GM19452 (cell line): ENCODE measurements around the gene MAGI1.
"Not testable (repeated sequence)": the region's sequence is repeated elsewhere in the genome, so short reads cannot be mapped to it uniquely, and the experiment has no call there.

Source experiments
- ATAC-seq: cut with Tn5 transposase; IDR thresholded peaks from one replicate; pipeline ENCODE4 v1.9.1; 2021; ENCODE audit not compliant: unreplicated experiment

Gene MAGI1

DNA sequence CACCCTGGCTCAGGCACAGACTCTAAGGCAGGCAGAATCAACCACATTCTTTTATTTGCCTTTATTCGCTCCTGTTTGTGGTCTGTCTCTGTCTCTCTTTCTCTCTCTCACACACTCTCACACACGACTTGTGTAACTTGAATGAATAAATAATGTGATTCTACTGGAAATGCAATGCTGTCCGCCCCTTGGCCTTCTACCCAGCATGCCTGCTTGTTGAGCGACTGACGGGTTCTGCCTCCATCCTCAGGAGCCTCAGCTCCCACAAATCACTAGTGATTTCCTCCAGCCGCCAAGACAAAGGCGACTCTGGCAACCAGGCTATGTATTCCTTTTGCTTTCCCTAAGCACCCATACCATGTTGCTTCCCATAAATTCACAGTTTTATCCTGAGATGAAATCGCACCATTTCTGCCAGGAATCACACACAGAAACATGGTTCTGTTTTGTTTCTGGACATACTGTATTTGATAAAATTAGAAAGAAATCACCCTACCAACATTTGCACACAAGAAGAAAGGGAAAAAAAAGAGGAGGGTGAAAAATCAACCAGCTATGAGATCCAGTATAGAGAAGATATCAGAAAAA lies 460.8 kb downstream of the MAGI1 start:
- ATAC-seq: no peak

DNA sequence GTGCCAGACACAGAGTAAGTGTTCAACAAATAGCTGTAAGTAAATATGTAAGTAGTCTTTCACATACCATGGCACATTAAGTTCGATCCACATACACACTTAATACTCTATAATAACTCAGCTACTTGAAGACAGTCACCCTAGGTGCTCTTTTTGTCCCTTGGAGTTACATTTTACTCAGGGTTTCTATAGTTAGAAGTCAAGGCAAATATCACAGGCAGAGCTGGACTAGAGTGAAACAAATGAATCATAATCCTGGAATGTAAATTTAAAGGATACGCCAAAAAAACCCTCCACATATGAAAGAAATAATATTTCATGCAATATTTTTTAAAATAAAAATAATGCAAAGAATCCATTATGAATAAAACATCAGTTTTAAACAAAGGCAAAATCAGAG lies 461.8 kb downstream of the MAGI1 start:
- ATAC-seq: no peak

DNA sequence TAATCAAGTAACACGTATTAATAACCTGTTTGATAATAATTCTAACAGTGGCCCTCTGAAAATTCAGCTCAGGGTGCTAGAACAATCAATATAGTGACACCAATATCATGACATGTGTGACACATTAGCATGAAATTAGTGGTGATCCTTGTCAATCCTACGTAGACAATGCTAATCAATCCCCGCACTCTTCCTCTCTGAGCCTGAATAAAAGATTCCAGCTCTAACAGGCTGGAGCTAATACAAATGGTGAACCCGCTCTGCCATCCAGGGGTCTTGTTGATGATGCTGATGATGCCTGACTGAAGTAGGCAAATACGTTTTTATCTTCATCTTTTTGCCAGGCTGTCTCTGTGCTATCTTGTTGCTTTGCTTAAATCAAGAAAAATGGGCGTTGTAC lies 462.5 kb downstream of the MAGI1 start:
- no peak for ATAC-seq

DNA sequence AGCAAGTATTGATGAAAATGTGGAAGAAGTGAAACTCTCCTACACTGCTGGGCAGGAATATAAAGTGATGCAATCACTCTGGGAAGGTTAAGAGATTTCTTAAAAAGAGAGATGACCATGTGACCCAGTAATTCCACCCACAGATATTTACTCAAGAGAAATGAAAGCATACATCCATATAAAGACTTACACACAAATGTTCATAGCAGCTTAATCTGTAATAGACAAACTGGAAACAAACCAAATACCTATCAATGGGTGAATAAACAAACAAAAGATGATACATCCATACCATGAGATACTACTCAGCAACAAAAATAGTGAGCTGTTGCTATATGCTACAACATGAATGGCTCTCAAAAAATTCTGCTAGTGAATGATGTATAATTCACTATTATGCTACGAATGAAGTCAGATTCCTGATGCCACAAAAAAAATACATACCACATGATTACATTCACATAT lies 463.3 kb downstream of the MAGI1 start:
- no peak for ATAC-seq

DNA sequence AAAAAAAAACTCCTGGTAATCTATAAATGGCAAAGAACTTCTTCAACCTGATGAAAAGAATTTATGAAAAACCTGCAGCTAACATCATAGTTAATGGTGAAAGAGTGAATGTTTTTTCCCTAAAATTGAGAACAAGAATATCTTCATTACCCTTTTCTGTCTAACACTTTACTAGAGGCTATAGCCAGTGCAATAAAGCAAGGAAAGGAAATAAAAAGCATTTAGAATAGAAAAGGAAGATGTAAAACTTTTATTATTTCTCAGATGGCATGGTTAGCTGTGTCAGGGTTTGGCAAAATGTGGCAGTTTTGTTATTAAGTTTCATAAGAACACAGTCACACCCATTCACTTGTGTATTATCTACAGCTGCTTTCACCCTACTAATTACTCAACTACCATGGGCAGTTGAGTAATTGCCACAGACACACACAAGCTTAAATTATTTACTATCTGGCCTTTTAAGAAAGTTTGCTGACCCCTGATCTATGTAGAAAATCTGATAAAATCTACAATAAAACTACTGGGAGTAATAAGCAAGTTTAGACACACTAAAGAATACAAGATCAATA lies 465.1 kb downstream of the MAGI1 start:
- no peak for ATAC-seq

DNA sequence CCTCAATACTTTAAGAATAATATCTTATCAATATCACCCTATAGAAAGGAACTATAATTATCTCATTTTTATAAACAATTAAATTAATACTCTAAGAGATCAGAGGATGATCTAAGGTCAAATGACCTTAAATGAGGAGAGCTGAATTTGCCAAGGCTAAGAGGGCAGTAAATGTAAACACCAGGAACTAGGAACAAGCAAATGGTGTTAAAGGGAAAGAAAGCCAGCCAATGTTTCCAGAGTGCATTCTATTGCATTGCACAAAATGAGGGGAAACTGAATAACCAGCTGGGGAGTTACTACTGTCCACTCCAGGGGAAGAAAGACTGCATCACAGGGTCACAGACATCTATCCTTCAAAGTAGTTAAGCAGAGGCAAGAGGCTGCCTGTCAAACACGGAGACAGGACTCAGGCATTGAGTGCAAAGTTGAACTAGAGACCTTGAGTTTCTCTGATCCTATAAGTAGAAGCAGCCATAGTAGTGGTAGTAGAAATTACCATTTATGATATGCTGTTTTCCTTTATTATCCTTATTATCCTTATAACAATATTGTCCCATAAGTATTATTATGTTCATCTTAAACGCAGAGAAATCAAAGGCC lies 466.4 kb downstream of the MAGI1 start:
- ATAC-seq: no peak

DNA sequence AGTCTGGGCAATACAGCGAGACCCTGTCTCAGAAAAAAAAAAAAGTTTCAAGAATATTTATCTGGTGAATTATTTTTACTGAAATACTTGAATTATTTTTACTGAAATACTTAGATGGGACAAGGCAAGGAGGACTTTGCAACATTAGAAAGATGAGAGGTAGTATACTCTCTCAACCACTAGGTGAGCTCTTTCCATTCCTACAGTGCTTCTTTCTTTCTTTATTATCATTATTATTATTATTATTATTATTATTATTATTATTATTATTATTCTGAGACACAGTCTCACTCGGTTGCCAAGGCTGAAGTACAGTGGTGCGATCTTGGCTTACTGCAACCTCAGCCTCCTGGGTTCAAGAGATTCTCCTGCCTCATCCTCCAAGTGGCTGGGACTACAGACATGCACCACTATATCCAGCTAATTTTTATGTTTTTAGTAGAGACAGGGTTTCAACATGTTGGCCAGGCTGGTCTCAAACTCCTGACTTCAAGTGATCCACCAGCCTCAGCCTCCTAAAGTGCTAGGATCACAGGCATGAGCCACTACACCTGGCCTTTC lies 468.8 kb downstream of the MAGI1 start:
- ATAC-seq: no peak

DNA sequence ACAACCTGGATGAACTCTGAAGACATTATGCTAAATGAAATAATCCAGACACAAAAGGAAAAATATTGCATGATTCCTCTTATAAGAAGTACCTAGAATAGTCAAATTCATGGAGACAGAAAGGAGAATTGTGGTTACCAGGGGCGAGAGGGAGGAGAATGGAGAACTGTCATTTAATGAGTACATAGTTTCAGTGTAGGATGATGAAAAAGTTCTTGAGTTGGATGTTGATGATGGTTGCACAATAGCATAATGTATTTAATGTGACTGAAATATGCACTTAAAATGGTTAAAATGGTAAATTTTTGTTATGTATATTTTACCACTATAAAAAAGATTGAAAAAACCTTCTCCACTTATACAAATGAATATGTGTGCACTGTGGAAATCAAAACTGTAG lies 469.6 kb downstream of the MAGI1 start:
- no peak for ATAC-seq

DNA sequence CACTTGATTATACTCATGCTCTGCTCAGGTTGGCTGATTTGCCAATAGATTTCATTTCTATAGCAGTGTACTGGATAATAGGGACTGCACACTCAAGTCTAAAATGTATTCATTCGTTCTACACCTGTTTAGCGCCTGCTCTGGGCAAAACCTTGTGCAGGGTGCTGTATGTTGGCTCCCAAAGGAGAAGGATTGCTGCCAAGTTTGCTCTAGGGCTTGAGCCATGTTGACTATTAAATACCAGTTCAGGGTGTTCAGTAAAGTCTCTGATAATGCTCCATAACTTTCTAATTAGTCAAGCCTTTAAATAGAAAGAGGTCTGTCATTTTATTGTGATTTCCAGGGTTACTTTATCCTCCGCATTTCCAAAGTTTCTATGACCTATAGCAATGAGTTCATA lies 470.2 kb downstream of the MAGI1 start:
- no peak for ATAC-seq

DNA sequence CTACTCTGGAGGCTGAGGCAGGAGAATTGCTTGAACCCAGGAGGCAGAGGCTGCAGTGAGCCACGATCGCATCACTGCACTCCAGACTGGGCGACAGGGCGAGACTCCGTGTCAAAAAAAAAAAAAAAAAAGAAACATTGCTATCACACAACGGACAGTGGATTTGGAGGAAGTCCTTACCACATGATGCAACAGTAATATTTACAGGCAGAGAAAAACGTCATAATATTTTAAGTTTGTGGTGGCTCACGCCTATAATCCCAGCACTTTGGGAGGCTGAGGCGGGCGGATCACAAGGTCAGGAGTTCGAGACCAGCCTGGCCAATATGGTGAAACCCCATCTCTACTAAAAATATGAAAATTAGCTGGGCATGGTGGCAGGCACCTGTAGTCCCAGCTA lies 473.0 kb downstream of the MAGI1 start:
- ATAC-seq: not testable (repeated sequence)

DNA sequence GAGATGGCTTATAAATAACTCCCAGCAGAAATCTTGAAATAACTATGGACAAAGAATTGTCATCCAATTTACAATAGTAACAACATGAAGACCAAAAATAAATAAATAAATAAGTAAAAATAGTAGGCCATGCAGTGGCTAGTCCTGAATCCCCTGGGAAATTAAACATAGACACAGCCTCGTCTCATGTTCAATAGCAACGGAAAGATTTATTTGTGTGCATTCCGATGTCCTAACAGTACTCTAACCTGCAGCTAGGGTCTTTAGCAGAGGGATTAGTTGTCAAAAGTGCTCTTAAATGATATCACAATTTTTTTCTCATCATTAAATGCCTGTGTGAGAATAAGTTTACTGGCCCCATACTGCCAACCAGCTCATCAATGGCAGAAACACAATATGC lies 474.2 kb downstream of the MAGI1 start:
- ATAC-seq: no peak

DNA sequence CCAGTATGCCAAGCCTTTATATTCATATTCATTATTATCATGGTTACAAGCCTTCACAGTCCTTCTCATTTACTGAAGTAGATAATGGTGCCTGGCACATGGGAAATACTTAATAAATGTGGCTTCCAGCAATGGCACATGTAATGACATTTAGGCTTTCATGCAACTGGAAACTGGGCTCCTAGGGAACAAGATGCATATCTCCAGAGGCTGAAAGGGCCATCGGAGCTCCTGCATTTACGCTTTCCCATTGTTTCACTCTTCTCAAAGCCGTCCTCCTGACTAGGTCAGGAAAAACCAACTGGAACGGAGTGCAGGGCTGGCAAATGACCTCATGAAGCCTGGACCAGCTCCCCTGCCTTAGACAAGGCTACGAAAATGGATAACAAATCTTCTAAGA lies 474.9 kb downstream of the MAGI1 start:
- ATAC-seq: no peak

DNA sequence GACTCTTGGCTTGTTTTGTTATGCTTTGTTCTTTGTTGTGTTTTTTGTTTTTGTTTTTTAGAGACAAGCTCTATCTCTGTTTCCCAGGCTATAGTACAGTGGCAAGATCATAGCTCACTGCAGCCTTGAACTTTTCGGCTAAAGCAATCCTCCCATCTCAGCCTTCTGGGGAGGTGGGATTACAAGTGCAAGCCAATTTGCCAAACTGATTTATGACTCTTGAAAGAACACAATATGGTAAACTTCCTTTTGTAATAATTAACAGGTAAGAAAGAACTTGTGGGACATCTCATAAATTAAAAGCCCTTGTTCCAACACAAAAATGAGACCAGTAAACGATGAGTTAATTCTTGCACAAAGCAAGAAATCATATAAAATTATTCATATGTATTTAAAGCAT lies 476.3 kb downstream of the MAGI1 start:
- no peak for ATAC-seq

DNA sequence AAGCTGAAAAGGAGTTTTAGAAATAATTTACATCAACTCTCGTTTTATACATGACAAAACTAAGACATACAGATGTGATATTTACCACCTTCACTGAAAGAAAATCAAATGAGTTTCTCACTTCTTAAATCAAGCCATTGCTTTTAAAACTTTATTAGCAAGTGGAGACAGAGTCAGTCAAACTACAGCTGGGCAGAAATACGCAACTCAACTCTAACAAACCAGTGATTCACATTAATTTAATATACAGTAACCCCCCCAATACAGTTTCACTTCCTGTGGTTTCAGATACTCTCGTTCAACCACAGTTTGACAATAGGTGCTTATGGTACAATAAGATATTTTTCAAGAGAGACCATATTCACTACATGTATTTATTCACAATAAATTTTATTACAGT lies 477.1 kb downstream of the MAGI1 start:
- no peak for ATAC-seq

DNA sequence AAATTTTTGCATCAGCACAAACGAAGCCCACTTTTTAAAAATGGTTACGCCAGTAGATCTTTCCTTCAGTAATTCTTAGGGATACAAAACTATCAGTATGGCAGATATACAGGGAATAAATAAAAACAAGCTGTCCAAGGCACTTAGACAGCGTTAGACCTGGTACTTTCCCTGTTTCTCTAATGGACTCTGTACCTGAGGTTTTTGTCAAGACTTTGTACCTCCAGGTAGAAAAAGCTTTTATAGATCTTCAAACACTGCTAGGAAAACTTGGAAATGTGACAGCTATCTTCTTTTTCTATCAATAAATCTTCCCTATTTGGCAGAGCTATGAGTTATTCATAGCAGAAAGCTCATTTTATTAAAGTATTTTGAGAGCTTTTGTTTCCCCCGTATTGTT lies 477.8 kb downstream of the MAGI1 start:
- no peak for ATAC-seq

DNA sequence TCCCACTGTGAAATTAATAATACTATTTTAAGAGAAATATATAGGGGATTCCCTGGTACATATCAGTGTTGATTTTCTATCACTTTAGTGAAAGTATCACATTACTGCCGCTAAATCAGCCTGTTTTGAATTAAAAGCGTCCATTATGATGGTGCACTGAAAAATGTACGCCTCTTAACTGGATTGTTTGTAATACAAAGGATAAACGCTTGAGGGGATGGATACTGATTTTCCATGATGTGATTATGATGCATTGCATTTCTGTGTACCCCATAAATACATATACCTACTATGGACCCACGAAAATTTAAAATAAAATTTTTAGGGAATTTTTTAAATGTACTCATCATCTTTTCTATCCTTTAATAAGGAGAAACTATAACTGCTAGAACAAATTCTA lies 478.6 kb downstream of the MAGI1 start:
- ATAC-seq: no peak

DNA sequence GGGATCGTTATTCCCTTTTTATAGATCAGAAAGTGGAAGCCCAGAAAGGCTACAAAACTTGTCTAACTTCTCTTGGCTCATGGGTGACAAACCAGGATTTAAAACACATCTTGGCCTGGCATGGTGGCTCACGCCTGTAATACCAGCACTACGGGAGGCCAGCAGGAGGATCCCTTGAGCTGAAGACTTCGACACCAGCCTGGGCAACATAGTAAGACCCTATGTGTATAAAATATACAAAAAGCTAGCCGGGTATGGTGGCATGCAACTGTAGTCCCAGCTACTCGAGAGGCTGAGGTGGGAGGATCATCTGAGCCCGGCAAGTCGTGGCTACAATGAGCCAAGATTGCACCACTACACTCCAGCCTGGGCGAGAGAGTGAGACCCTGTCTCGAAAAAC lies 479.1 kb downstream of the MAGI1 start:
- ATAC-seq: no peak

DNA sequence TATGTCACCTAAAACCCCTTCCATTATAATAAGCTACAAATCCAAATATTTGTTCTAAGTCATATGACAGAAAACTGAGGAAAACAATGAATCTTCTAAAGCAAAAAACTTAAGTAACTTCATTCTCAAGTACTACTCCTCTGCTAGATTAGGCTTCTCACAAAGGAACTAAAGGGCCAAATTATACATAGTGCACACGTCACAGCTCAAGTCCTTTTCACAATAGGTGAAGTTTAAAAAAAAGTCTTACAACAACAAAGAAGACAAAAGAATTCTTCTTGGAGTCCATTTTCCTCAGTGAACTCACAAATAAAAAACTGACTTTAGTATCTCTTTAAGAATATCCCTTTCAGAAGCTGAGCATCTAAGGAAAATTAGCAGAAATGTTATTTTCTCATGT lies 479.9 kb downstream of the MAGI1 start:
- no peak for ATAC-seq

DNA sequence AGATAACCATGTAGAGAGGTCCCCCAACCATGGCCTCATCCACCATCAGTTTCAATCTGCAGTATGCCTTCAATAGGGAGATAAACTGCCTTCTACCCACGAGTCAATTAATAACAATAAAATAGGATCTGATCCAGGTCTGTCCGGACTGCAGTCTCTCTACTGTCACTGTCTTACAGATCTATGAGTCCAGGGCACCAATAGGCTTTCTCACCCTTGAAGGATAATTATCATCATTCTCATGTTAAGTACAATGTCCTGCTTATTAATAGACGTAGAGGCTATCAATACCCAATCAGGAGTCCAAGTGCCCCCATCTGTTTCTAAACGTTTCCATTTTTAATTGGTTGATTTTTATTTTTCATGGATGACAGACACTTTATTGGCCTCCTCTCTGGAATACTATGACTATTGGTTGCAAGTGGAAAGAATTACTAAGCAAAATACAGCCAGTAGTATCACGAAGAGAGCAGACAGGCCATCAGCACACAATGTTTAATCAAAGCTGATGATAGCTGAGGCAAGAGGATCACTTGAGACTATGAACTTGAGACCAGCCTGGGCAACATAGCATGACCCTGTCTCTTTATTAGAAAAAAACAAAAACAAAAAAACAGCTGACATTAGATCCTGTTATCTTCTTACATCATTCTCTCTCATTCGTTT lies 480.7 kb downstream of the MAGI1 start:
- no peak for ATAC-seq

DNA sequence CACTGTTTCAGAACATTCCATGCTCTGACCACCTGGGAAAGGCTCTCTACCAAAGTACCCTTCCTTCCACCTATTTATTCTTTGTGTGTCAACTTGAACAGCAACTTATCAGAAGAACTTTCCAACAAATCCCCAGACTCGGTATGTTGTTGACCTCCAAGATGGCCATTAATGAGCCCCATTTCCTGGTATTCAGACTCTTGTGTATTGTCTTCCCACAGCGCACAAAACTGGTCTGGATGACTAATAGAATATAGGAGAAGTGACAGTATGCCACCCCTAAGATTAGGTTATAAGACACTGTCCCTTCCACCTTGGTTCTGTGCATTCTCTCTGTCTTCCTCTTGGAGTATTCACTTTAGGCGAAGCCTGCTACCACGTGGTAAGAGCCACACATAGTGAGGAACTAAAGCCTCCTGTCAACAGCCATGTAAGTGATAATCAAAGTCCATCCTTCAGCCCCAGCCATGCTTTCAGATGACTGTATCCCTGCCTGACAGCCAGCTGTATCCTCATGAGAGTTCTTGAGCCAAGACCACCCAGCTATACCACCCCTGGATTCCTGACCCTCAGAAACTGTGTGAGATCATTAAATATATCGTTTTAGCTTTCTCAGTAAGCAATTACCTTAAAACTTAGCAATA lies 481.7 kb downstream of the MAGI1 start:
- no peak for ATAC-seq

DNA sequence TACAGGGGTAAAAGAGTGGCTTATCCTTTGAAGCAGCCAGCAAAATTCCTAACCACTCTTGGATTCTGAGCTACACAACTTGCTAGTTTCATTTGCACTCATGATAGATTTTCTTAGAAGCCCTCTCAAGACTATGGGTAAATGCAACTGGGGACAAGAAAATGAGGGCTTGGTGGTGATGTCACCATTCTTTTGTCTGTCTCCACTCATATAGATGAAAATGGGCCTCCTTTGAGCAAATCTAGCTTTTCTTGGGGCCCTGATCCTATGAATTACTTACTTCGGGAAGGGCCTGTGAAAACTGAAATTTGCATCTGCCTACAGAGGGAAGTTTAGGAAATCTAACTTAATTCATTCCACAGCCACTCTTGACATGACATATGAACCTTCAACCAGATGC lies 486.3 kb downstream of the MAGI1 start:
- no peak for ATAC-seq

DNA sequence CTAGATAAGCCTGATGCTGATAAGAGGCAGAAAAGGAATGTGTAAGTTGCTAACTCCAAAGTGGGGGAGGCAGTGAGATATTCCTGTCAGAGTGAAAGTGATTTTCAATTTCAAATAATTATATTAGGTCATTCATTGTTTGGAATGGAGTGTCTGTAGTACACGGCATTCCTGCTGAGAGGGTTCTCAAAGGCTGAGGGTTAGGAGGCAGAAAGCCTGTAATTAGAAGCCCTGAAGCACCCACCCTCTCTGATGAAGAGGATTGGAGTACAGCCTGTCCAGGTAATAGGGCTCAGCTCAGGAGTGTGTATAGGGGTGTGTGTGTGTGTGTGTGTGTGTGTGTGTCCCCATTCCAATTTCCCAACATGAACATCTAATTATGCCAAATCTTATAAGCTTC lies 486.8 kb downstream of the MAGI1 start:
- no peak for ATAC-seq
